Fibroblast of skin of right quadriceps (primary cell): ENCODE measurements around the gene LRRN4.

ENCODE experiments used
- DNase-seq: peaks from one replicate; pipeline ENCODE4 v3.0.0-alpha.2; 2013

Gene LRRN4

GRCh38 chr20:6030453-6031080, 23.3 kb downstream of the LRRN4 start:
- no peak for DNase-seq

GRCh38 chr20:6029538-6029937, 24.3 kb downstream of the LRRN4 start:
- no peak for DNase-seq

- no peak for DNase-seq
These were observed 25.0 kb downstream of the LRRN4 start for GRCh38 chr20:6028818-6029217.

GRCh38 chr20:6026051-6026450, 27.8 kb downstream of the LRRN4 start:
- peak; percentile 47 for DNase-seq

- DNase-seq: no peak
These were observed 29.1 kb downstream of the LRRN4 start for GRCh38 chr20:6024768-6025167.

GRCh38 chr20:6017880-6018279, 36.0 kb downstream of the LRRN4 start:
- DNase-seq: no peak

GRCh38 chr20:6017467-6017866, 36.4 kb downstream of the LRRN4 start:
- DNase-seq: no peak

- no peak for DNase-seq
These were observed 38.9 kb downstream of the LRRN4 start for GRCh38 chr20:6014957-6015356.

- no peak for DNase-seq
These were observed 39.8 kb downstream of the LRRN4 start for GRCh38 chr20:6014017-6014416.

- no peak for DNase-seq
These were observed 41.7 kb downstream of the LRRN4 start for GRCh38 chr20:6012179-6012578.

- peak; percentile 69 for DNase-seq
These were observed 45.6 kb downstream of the LRRN4 start for GRCh38 chr20:6008254-6008653.

GRCh38 chr20:6007529-6008103, 46.2 kb downstream of the LRRN4 start:
- no peak for DNase-seq

- DNase-seq: no peak
These were observed 46.7 kb downstream of the LRRN4 start for GRCh38 chr20:6007094-6007528.

GRCh38 chr20:6006603-6006949, 47.3 kb downstream of the LRRN4 start:
- no peak for DNase-seq

GRCh38 chr20:6000871-6001270, 53.0 kb downstream of the LRRN4 start:
- DNase-seq: no peak

- DNase-seq: no peak
These were observed 54.1 kb downstream of the LRRN4 start for GRCh38 chr20:5999783-6000182.

- no peak for DNase-seq
These were observed 57.1 kb downstream of the LRRN4 start for GRCh38 chr20:5996765-5997164.

- DNase-seq: peak; percentile 18
These were observed 62.0 kb downstream of the LRRN4 start for GRCh38 chr20:5991623-5992441.

GRCh38 chr20:5990946-5991345, 62.9 kb downstream of the LRRN4 start:
- DNase-seq: no peak
